ENCODE results near the gene CFAP43. TPM values are rescaled to one million over a fixed set of nuclear protein-coding genes. Genes with fewer than 3 reads are reported as not detected.

The CFAP43 gene
- total RNA-seq, 4 donors from 2014 or later: 0.16 to 0.45 (median 0.40) TPM; not detected in 1

DNA sequence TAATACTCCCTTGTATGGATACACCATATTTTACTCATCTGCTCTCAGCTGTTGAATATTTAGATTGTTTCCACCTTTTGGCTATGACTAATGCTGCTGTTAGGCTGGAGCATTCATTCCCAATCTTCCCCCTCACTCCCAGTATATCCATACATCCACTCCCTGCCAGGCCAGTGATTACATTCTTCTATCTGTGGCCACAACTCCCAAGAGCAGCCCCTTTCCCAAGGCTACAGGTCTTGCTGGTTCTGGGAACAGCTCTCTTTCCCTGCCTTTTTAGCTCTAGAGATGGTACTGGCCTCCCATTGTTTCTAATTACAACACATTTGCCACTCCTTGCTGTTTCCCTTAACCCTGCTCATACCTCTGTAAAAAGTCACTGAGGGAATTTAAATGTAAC lies 82.0 kb downstream of the CFAP43 start:
- no peak for ATAC-seq
- Histone ChIP-seq H3K27ac (no peak overlapping the region), H3K4me1 (no peaks in the 10 kb centered on the region), H3K4me3 (no peak overlapping the region), H3K27me3 (peaks cover 7% of the 10 kb centered on the region), H3K9me3 (peaks cover 0 to 24% (median 0%) of the 10 kb centered on the region in 3 donors), H3K36me3 (no peaks in the 10 kb centered on the region)
- TF ChIP-seq POLR2A (IDR thresholded peaks at IDR 0.05) (no peak), EP300 (IDR thresholded peaks at IDR 0.05) (no peak), POLR2AphosphoS5 (IDR thresholded peaks at IDR 0.05) (no peak)
- TF ChIP-seq, protein P1, sequence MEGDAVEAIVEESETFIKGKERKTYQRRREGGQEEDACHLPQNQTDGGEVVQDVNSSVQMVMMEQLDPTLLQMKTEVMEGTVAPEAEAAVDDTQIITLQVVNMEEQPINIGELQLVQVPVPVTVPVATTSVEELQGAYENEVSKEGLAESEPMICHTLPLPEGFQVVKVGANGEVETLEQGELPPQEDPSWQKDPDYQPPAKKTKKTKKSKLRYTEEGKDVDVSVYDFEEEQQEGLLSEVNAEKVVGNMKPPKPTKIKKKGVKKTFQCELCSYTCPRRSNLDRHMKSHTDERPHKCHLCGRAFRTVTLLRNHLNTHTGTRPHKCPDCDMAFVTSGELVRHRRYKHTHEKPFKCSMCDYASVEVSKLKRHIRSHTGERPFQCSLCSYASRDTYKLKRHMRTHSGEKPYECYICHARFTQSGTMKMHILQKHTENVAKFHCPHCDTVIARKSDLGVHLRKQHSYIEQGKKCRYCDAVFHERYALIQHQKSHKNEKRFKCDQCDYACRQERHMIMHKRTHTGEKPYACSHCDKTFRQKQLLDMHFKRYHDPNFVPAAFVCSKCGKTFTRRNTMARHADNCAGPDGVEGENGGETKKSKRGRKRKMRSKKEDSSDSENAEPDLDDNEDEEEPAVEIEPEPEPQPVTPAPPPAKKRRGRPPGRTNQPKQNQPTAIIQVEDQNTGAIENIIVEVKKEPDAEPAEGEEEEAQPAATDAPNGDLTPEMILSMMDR (IDR thresholded peaks at IDR 0.05): no peak

DNA sequence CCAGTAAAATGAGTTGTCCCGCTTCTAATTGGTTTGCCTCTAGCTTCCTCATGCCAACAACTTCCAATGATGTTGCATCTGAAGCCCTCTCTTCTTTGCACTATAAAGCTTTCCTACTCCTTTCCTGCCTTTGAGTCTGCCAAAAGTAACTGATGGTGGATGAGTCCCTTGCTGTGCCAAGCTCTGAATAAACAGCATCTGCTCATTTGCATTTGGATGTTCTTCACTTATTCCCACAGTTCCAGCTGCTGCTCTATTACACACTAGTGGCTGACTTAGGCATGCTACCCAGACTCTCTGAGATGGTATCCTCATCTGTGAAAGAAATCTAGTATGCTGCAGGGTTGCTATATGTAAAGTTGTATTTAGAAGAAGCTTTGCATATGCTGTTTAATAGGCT lies 85.3 kb downstream of the CFAP43 start:
- no peaks in the 10 kb centered on the region for H3K27me3 ChIP-seq
- H3K27ac ChIP-seq: no peak overlapping the region
- H3K4me1 ChIP-seq: no peaks in the 10 kb centered on the region
- TF ChIP-seq POLR2AphosphoS5 (IDR thresholded peaks at IDR 0.05) (no peak), POLR2A (IDR thresholded peaks at IDR 0.05) (no peak), EP300 (IDR thresholded peaks at IDR 0.05) (no peak)
- TF ChIP-seq, protein P1 (IDR thresholded peaks at IDR 0.05): no peak
- 43 to 78% methylated on average over 1 of the region's 1 CpG for WGBS, 2 donors (ENCODE audit: low coverage in 1 of 2)
- no peak overlapping the region for H3K4me3 ChIP-seq
- no peaks in the 10 kb centered on the region for H3K36me3 ChIP-seq
- H3K9me3 ChIP-seq: peaks cover 0 to 14% (median 0%) of the 10 kb centered on the region in 3 donors
- ATAC-seq: no peak

DNA sequence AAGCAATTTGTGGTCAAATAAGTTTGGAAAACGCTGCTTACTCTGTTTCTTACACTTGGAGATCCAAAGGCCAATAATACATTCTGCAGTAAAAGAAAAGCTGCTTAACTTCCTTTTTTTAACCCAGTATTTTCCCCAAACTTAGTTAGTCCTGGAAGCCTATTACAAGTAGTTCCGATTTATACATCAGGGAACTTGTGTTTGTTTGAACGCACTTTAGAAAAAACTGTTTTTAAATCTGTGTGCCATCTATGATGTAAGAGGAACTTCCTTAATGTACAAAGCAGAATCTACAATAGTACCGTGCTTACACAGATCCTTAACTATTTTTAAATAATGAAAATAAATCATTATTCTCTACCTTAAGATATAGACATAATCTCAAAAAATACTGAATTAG lies 87.2 kb downstream of the CFAP43 start:
- WGBS, 2 donors (ENCODE audit: low coverage in 1 of 2): 58 to 79% methylated on average over 4 of the region's 4 CpGs
- ATAC-seq: no peak
- H3K9me3 ChIP-seq: no peaks in the 10 kb centered on the region
- H3K27me3 ChIP-seq: no peaks in the 10 kb centered on the region
- H3K27ac ChIP-seq: no peak overlapping the region
- H3K4me1 ChIP-seq: no peaks in the 10 kb centered on the region
- TF ChIP-seq EP300 (IDR thresholded peaks at IDR 0.05) (no peak), POLR2A (IDR thresholded peaks at IDR 0.05) (no peak), POLR2AphosphoS5 (IDR thresholded peaks at IDR 0.05) (no peak)
- TF ChIP-seq, protein P1 (IDR thresholded peaks at IDR 0.05): no peak
- H3K4me3 ChIP-seq: no peak overlapping the region
- no peaks in the 10 kb centered on the region for H3K36me3 ChIP-seq

DNA sequence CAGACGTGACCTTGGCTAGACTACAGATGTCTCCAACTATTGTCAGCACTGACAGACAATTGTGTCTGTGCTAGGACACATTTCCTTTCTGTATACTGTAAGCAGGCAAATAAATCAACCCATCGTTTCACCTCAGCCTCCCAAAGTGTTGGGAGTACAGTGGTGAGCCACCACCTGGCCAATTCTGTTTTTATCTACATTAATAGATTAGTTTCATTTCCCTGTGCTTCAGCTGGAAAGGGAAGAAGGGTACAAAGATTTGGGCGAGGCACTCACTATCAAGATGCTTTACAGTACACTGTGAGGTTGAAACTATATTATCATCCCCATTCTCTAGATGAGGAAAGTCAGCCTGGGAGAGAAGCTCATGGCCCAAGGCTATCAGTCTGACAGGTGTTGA lies 88.3 kb downstream of the CFAP43 start:
- no peaks in the 10 kb centered on the region for H3K9me3 ChIP-seq
- no peak for ATAC-seq
- no peaks in the 10 kb centered on the region for H3K4me1 ChIP-seq
- 81 to 86% methylated on average over 2 to 3 of the region's 3 CpGs for WGBS, 2 donors (ENCODE audit: low coverage in 1 of 2)
- H3K27me3 ChIP-seq: no peaks in the 10 kb centered on the region
- TF ChIP-seq POLR2AphosphoS5 (IDR thresholded peaks at IDR 0.05) (no peak), EP300 (IDR thresholded peaks at IDR 0.05) (no peak), POLR2A (IDR thresholded peaks at IDR 0.05) (no peak)
- TF ChIP-seq, protein P1 (IDR thresholded peaks at IDR 0.05): no peak
- no peak overlapping the region for H3K27ac ChIP-seq
- H3K4me3 ChIP-seq: no peak overlapping the region
- no peaks in the 10 kb centered on the region for H3K36me3 ChIP-seq

DNA sequence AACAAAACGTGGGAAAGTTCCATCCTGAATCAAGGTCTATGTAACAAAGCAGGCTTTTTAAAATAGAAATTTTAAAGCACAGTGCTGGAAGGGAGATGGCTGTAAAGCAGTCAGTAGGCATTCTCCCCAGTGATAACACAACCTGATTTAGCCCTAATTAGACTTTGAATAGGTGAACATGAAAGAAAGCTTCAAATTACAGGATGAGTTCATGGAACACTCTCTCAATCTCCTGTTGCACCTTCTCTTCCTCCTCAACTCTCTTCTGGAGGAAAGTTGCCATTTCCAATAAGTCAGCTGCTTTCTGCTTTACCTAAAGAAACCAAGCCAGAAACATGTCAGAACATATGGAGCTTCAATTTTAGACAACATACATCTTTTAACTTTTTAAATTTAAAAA lies 90.1 kb downstream of the CFAP43 start:
- no peaks in the 10 kb centered on the region for H3K4me1 ChIP-seq
- WGBS, 2 donors (ENCODE audit: low coverage in 1 of 2): 0 to 11% methylated on average over 1 of the region's 1 CpG
- TF ChIP-seq EP300 (IDR thresholded peaks at IDR 0.05) (no peak), POLR2AphosphoS5 (IDR thresholded peaks at IDR 0.05) (no peak)
- TF ChIP-seq, protein P1 (IDR thresholded peaks at IDR 0.05): no peak
- H3K4me3 ChIP-seq: no peak overlapping the region
- no peaks in the 10 kb centered on the region for H3K36me3 ChIP-seq
- H3K27me3 ChIP-seq: no peaks in the 10 kb centered on the region
- H3K9me3 ChIP-seq: no peaks in the 10 kb centered on the region
- no peak overlapping the region for H3K27ac ChIP-seq
- no peak for ATAC-seq

Data from gastroesophageal sphincter (tissue), 4 donors.